Parathyroid adenoma (tissue), 2 donors: ENCODE measurements around the gene TMCO2.

Experiments
- H2AFZ ChIP-seq: fragments of 300-600 bp; sonication (generic); one replicate; pipeline ENCODE4 v1.7.0; 2017; ENCODE audit warnings: antibody characterized with exemption, mild to moderate bottlenecking
- H3K27ac ChIP-seq: fragments of 300-600 bp; sonication (generic); one replicate; pipeline ENCODE4 v1.7.0; 2017
- H3K27me3 ChIP-seq: fragments of 300-600 bp; sonication (generic); one replicate; pipeline ENCODE4 v1.7.0; 2017; ENCODE audit warnings: low read length; ENCODE audit not compliant: control insufficient read depth, insufficient read depth
- H3K36me3 ChIP-seq: fragments of 300-600 bp; sonication (generic); one replicate; pipeline ENCODE4 v1.7.0; 2017; ENCODE audit warnings: low read length; ENCODE audit not compliant: control insufficient read depth, insufficient read depth
- H3K4me1 ChIP-seq: fragments of 300-600 bp; sonication (generic); one replicate; pipeline ENCODE4 v1.7.0; 2017; ENCODE audit warnings: control low read depth
- H3K4me2 ChIP-seq: fragments of 300-600 bp; sonication (generic); one replicate; pipeline ENCODE4 v1.7.0; 2017; ENCODE audit warnings: low read length
- H3K4me3 ChIP-seq: fragments of 300-600 bp; sonication (generic); one replicate; pipeline ENCODE4 v1.7.0; 2017; ENCODE audit warnings: low read depth, low read length
- H3K79me2 ChIP-seq: fragments of 300-600 bp; sonication (generic); one replicate; pipeline ENCODE4 v1.7.0; 2017; ENCODE audit warnings: control low read depth
- H3K9ac ChIP-seq: fragments of 300-600 bp; sonication (generic); one replicate; pipeline ENCODE4 v1.7.0; 2017; ENCODE audit warnings: mild to moderate bottlenecking
- H3K9me3 ChIP-seq: fragments of 300-600 bp; sonication (generic); one replicate; pipeline ENCODE4 v1.7.0; 2017; ENCODE audit warnings: low read length; ENCODE audit not compliant: control insufficient read depth
- CTCF ChIP-seq: fragments of 300-600 bp; sonication (generic); IDR thresholded peaks from one replicate; pipeline ENCODE4 v1.7.0; 2017; ENCODE audit warnings: antibody characterized with exemption, mild to moderate bottlenecking
- donor health status: primary hyperparathyroidism.

Gene TMCO2

GRCh38 chr1:40300249-40300567, 52.5 kb downstream of the TMCO2 start:
- Histone ChIP-seq H3K4me1 (no peaks in the 10 kb centered on the region), H3K9ac (no peak overlapping the region), H3K4me2 (no peak overlapping the region), H3K27ac (no peak overlapping the region), H2AFZ (no peak overlapping the region), H3K4me3 (no peak overlapping the region), H3K27me3 (no peaks in the 10 kb centered on the region), H3K79me2 (no peaks in the 10 kb centered on the region), H3K9me3 (no peaks in the 10 kb centered on the region), H3K36me3 (no peaks in the 10 kb centered on the region)
- no peak for TF ChIP-seq CTCF

GRCh38 chr1:40300651-40301050, 52.9 kb downstream of the TMCO2 start:
- no peak for TF ChIP-seq CTCF

GRCh38 chr1:40301066-40301465, 53.3 kb downstream of the TMCO2 start:
- Histone ChIP-seq H3K36me3 (no peaks in the 10 kb centered on the region), H3K27ac (no peak overlapping the region), H3K79me2 (no peaks in the 10 kb centered on the region), H3K27me3 (no peaks in the 10 kb centered on the region), H3K4me1 (no peaks in the 10 kb centered on the region), H3K9ac (no peak overlapping the region), H3K4me2 (no peak overlapping the region), H3K4me3 (no peak overlapping the region), H2AFZ (no peak overlapping the region), H3K9me3 (no peaks in the 10 kb centered on the region)
- TF ChIP-seq CTCF: no peak

More at GRCh38 chr1:40300651-40301050, 52.9 kb downstream of the TMCO2 start:
- Histone ChIP-seq H3K27ac (no peak overlapping the region), H3K79me2 (no peaks in the 10 kb centered on the region), H3K4me3 (no peak overlapping the region), H3K36me3 (no peaks in the 10 kb centered on the region), H2AFZ (no peak overlapping the region), H3K4me2 (no peak overlapping the region), H3K27me3 (no peaks in the 10 kb centered on the region), H3K9ac (no peak overlapping the region), H3K9me3 (no peaks in the 10 kb centered on the region), H3K4me1 (no peaks in the 10 kb centered on the region)
